IMR-90 (cell line): ENCODE measurements around the gene STK40.

Experiments
- BHLHE40 ChIP-seq: fragments of 150-350 bp; IDR thresholded peaks from 2 replicates; pipeline ENCODE4 v1.6.1; 2016; ENCODE audit warnings: mild to moderate bottlenecking, low read depth, low read length
- CEBPB ChIP-seq: IDR thresholded peaks from 2 replicates; pipeline ENCODE4 v1.6.1; 2012; ENCODE audit warnings: low read depth, low read length, improper control_type of control experiment
- FOS ChIP-seq: fragments of 150-350 bp; IDR thresholded peaks from 2 replicates; pipeline ENCODE4 v1.6.1; 2016; ENCODE audit warnings: low read depth, low read length
- MAFK ChIP-seq: IDR thresholded peaks from 2 replicates; pipeline ENCODE4 v1.6.1; 2012; ENCODE audit warnings: low read depth, low read length, improper control_type of control experiment
- MXI1 ChIP-seq: IDR thresholded peaks from 2 replicates; pipeline ENCODE4 v1.6.1; 2012; ENCODE audit warnings: low read depth, mild to moderate bottlenecking, low read length, moderate library complexity, borderline replicate concordance
- POLR2A ChIP-seq: IDR thresholded peaks from 2 replicates; pipeline ENCODE4 v1.6.1; 2012; ENCODE audit warnings: mild to moderate bottlenecking, low read depth, low read length
- RAD21 ChIP-seq: IDR thresholded peaks from 2 replicates; pipeline ENCODE4 v1.6.1; 2012; ENCODE audit warnings: low read length, improper control_type of control experiment
- RCOR1 ChIP-seq: IDR thresholded peaks from 2 replicates; pipeline ENCODE4 v1.6.1; 2012; ENCODE audit warnings: mild to moderate bottlenecking, low read length, improper control_type of control experiment; ENCODE audit not compliant: insufficient replicate concordance
- SMC3 ChIP-seq: fragments of 150-350 bp; IDR thresholded peaks from 2 replicates; pipeline ENCODE4 v1.6.1; 2016; ENCODE audit warnings: low read depth, mild to moderate bottlenecking, antibody characterized with exemption, low read length, moderate library complexity
- USF2 ChIP-seq: fragments of 150-350 bp; IDR thresholded peaks from 2 replicates; pipeline ENCODE4 v1.6.1; 2017; ENCODE audit warnings: mild to moderate bottlenecking, antibody characterized with exemption, low read length, low read depth
- TF ChIP-seq, protein P1 (sequence below): conservative IDR thresholded peaks from 2 replicates; pipeline ENCODE4 v1.5.1; 2012; ENCODE audit warnings: mild to moderate bottlenecking, low read depth, low read length, improper control_type of control experiment
- TF ChIP-seq, protein P2 (sequence below): fragments of 150-350 bp; IDR thresholded peaks from 2 replicates; pipeline ENCODE4 v1.6.1; 2016; ENCODE audit warnings: low read depth, mild to moderate bottlenecking, low read length, moderate library complexity, borderline replicate concordance

- no peak for TF ChIP-seq POLR2A
- TF ChIP-seq, protein P1, sequence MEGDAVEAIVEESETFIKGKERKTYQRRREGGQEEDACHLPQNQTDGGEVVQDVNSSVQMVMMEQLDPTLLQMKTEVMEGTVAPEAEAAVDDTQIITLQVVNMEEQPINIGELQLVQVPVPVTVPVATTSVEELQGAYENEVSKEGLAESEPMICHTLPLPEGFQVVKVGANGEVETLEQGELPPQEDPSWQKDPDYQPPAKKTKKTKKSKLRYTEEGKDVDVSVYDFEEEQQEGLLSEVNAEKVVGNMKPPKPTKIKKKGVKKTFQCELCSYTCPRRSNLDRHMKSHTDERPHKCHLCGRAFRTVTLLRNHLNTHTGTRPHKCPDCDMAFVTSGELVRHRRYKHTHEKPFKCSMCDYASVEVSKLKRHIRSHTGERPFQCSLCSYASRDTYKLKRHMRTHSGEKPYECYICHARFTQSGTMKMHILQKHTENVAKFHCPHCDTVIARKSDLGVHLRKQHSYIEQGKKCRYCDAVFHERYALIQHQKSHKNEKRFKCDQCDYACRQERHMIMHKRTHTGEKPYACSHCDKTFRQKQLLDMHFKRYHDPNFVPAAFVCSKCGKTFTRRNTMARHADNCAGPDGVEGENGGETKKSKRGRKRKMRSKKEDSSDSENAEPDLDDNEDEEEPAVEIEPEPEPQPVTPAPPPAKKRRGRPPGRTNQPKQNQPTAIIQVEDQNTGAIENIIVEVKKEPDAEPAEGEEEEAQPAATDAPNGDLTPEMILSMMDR = peak; percentile 20; the same call in 1 of the 2 replicates
- TF ChIP-seq RAD21 = no peak
- no peak for TF ChIP-seq BHLHE40
- no peak for TF ChIP-seq MXI1
- no peak for TF ChIP-seq FOS
- TF ChIP-seq MAFK = no peak
- TF ChIP-seq SMC3 = no peak
- TF ChIP-seq USF2 = no peak
- no peak for TF ChIP-seq CEBPB
- TF ChIP-seq, protein P2, sequence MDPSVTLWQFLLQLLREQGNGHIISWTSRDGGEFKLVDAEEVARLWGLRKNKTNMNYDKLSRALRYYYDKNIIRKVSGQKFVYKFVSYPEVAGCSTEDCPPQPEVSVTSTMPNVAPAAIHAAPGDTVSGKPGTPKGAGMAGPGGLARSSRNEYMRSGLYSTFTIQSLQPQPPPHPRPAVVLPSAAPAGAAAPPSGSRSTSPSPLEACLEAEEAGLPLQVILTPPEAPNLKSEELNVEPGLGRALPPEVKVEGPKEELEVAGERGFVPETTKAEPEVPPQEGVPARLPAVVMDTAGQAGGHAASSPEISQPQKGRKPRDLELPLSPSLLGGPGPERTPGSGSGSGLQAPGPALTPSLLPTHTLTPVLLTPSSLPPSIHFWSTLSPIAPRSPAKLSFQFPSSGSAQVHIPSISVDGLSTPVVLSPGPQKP = no peak
- no peak for TF ChIP-seq RCOR1
These were observed 19.5 kb downstream of the STK40 start for GRCh38 chr1:36366091-36366661.
